ENCODE measurements around the gene B9D2. TPM values are rescaled to one million over a fixed set of nuclear protein-coding genes. Genes with fewer than 3 reads are reported as not detected.
A peak's percentile ranks its signal among the peaks of the same experiment; 100 is the strongest.
"Not testable (repeated sequence)": the region's sequence is repeated elsewhere in the genome, so short reads cannot be mapped to it uniquely, and the experiment has no call there.

B9D2 gene
- total RNA-seq, 5 donors from 2014 or later (not counting 1 experiment from before 2014, with no cell fraction given), result 15.3 to 27.9 (median 16.4) TPM

GRCh38 chr19:41352279-41352608 lies 11.7 kb downstream of the B9D2 start:
- H3K27me3 ChIP-seq (replicated peaks in 1 of 2; ENCODE audit: control insufficient read depth in 2 of 2, extremely low read depth in 1 of 2, insufficient read depth in 2 of 2, low read length in 1 of 2), result no peaks in the 10 kb centered on the region
- peaks cover 0 to 8% of the 10 kb centered on the region in 2 donors for H3K36me3 ChIP-seq (ENCODE audit: control insufficient read depth in 2 of 2, extremely low read depth in 1 of 2, insufficient read depth in 1 of 2, low read length in 1 of 2)

GRCh38 chr19:41351339-41352245 lies 12.4 kb downstream of the B9D2 start:
- H3K9me3 ChIP-seq, result no peaks in the 10 kb centered on the region
- H3K27me3 ChIP-seq (replicated peaks in 1 of 2; ENCODE audit: control insufficient read depth in 2 of 2, extremely low read depth in 1 of 2, insufficient read depth in 2 of 2, low read length in 1 of 2), result no peaks in the 10 kb centered on the region
- H3K36me3 ChIP-seq (ENCODE audit: control insufficient read depth in 2 of 2, extremely low read depth in 1 of 2, insufficient read depth in 1 of 2, low read length in 1 of 2), result peaks cover 0 to 13% of the 10 kb centered on the region in 2 donors
- peak overlapping the region; percentile 68 to 94 for H3K4me3 ChIP-seq (ENCODE audit: control insufficient read depth in 1 of 2, extremely low read depth in 1 of 2, low read length in 1 of 2)
- ATAC-seq (replicated peaks in 1 of 4) (peak; percentile 60 to 64 (median 62)), DNase-seq (peak; percentile 71 to 93 (median 83))
- Mint-ChIP-seq H3K4me1 (peaks cover 53 to 64% (median 54%) of the 10 kb centered on the region in 3 donors), H3K36me3 (peaks cover 12% of the 10 kb centered on the region), H3K27me3 (no peaks in the 10 kb centered on the region), H3K4me3 (peak overlapping the region; percentile 97 to 99 (median 99)), H3K27ac (peak overlapping the region; percentile 94 to 96), H3K9me3 (no peaks in the 10 kb centered on the region)
- peaks cover 49 to 70% of the 10 kb centered on the region in 2 experiments for H3K4me1 ChIP-seq (ENCODE audit: control insufficient read depth in 1 of 2, extremely low read depth in 1 of 2, insufficient read depth in 2 of 2, low read length in 2 of 2)
- ChIA-PET POLR2A (interaction anchor here (0.5 to 4.9 kb wide), 10 partner anchors 9 to 88 kb away, joined by 3 to 49 read pairs (median 5); partner anchors contain the start of genes B9D2 (in 2 of the 2) and HNRNPUL1 (in 1 of the 2)), CTCF (interaction anchor here (0.5 to 1.8 kb wide), 14 partner anchors 9 to 485 kb away, joined by 3 to 20 read pairs (median 6); partner anchors contain the start of genes B9D2 (in 2 of the 2) and HNRNPUL1 (in 1 of the 2))
- H3K27ac ChIP-seq (ENCODE audit: low read length), result peak overlapping the region; percentile 92
- WGBS (ENCODE audit: insufficient coverage), result under 1% methylated on average over 43 of the region's 58 CpGs

More at GRCh38 chr19:41352279-41352608, 11.7 kb downstream of the B9D2 start:
- Mint-ChIP-seq H3K36me3 (peaks cover 16% of the 10 kb centered on the region), H3K27me3 (no peaks in the 10 kb centered on the region), H3K27ac (peak overlapping the region; percentile 94 to 96), H3K4me3 (peak overlapping the region; percentile 97 to 99 (median 99)), H3K4me1 (peaks cover 56 to 69% (median 59%) of the 10 kb centered on the region in 3 donors), H3K9me3 (no peaks in the 10 kb centered on the region)
- 0% methylated on average over 7 of the region's 12 CpGs for WGBS (ENCODE audit: insufficient coverage)
- ATAC-seq (replicated peaks in 1 of 4), result no peak
- DNase-seq, result no peak
- peak overlapping the region; percentile 92 for H3K27ac ChIP-seq (ENCODE audit: low read length)
- ChIA-PET POLR2A (interaction anchor here in 1 of 2 donors (0.9 to 4.9 kb wide), 4 partner anchors 10 to 88 kb away, joined by 5 to 49 read pairs (median 18); partner anchors contain the start of genes B9D2 and HNRNPUL1), CTCF (interaction anchor here (0.6 to 1.8 kb wide), 8 partner anchors 8 to 382 kb away, joined by 3 to 14 read pairs (median 4); partner anchors contain the start of genes B9D2 (in 2 of the 2) and HNRNPUL1 (in 1 of the 2))
- peak overlapping the region; percentile 68 to 94 for H3K4me3 ChIP-seq (ENCODE audit: control insufficient read depth in 1 of 2, extremely low read depth in 1 of 2, low read length in 1 of 2)
- H3K4me1 ChIP-seq (ENCODE audit: control insufficient read depth in 1 of 2, extremely low read depth in 1 of 2, insufficient read depth in 2 of 2, low read length in 2 of 2), result peaks cover 55 to 72% of the 10 kb centered on the region in 2 experiments
- H3K9me3 ChIP-seq, result no peaks in the 10 kb centered on the region

GRCh38 chr19:41350735-41351338 lies 13.1 kb downstream of the B9D2 start:
- peaks cover 15% of the 10 kb centered on the region for H3K36me3 Mint-ChIP-seq
- peak in 3 of 4 experiments; percentile 3 to 9 (median 7) for ATAC-seq (replicated peaks in 1 of 4)

GRCh38 chr19:41346916-41347315 lies 17.0 kb downstream of the B9D2 start:
- ChIA-PET POLR2A (interaction anchor here in 1 of 2 donors (0.6 kb wide), 1 partner anchor 203 kb away, joined by 3 read pairs; no protein-coding TSS in a partner anchor), CTCF (interaction anchor here in 1 of 2 donors (0.5 to 0.6 kb wide), 2 partner anchors 10 to 193 kb away, joined by 3 read pairs; no protein-coding TSS in a partner anchor)
- Histone ChIP-seq H3K36me3 (ENCODE audit: control insufficient read depth in 2 of 2, extremely low read depth in 1 of 2, insufficient read depth in 1 of 2, low read length in 1 of 2) (peaks cover 4 to 50% of the 10 kb centered on the region in 2 donors), H3K4me1 (ENCODE audit: control insufficient read depth in 1 of 2, extremely low read depth in 1 of 2, insufficient read depth in 2 of 2, low read length in 2 of 2) (peaks cover 28 to 87% of the 10 kb centered on the region in 2 experiments)
- H3K4me3 ChIP-seq (ENCODE audit: control insufficient read depth in 1 of 2, extremely low read depth in 1 of 2, low read length in 1 of 2); H3K9me3 Mint-ChIP-seq; H3K27me3 Mint-ChIP-seq; H3K9me3 ChIP-seq; H3K27ac Mint-ChIP-seq; ATAC-seq (replicated peaks in 1 of 4); H3K4me3 Mint-ChIP-seq; H3K27ac ChIP-seq (ENCODE audit: low read length); H3K27me3 ChIP-seq (replicated peaks in 1 of 2; ENCODE audit: control insufficient read depth in 2 of 2, extremely low read depth in 1 of 2, insufficient read depth in 2 of 2, low read length in 1 of 2); DNase-seq: not testable (repeated sequence)
- Mint-ChIP-seq H3K4me1 (peaks cover 64 to 69% (median 69%) of the 10 kb centered on the region in 3 donors), H3K36me3 (peaks cover 26% of the 10 kb centered on the region)
- WGBS (ENCODE audit: insufficient coverage), result no CpG with 5 or more reads among the region's 9 CpGs

More at GRCh38 chr19:41350735-41351338, 13.1 kb downstream of the B9D2 start:
- no peaks in the 10 kb centered on the region for H3K9me3 Mint-ChIP-seq
- peak overlapping the region; percentile 92 for H3K27ac ChIP-seq (ENCODE audit: low read length)
- WGBS (ENCODE audit: insufficient coverage), result 2% methylated on average over 18 of the region's 22 CpGs
- no peaks in the 10 kb centered on the region for H3K27me3 Mint-ChIP-seq
- peak overlapping the region; percentile 97 to 99 (median 99) for H3K4me3 Mint-ChIP-seq
- peak overlapping the region; percentile 89 to 94 for H3K27ac Mint-ChIP-seq
- peak overlapping the region; percentile 68 to 94 for H3K4me3 ChIP-seq (ENCODE audit: control insufficient read depth in 1 of 2, extremely low read depth in 1 of 2, low read length in 1 of 2)
- H3K27me3 ChIP-seq (replicated peaks in 1 of 2; ENCODE audit: control insufficient read depth in 2 of 2, extremely low read depth in 1 of 2, insufficient read depth in 2 of 2, low read length in 1 of 2), result no peaks in the 10 kb centered on the region
- POLR2A ChIA-PET, result interaction anchor here (0.5 to 4.9 kb wide), 10 partner anchors 8 to 87 kb away, joined by 3 to 49 read pairs (median 5); partner anchors contain the start of genes B9D2 (in 2 of the 2) and HNRNPUL1 (in 1 of the 2)
- DNase-seq, result peak in 1 of 35 experiments; percentile 27
- H3K36me3 ChIP-seq (ENCODE audit: control insufficient read depth in 2 of 2, extremely low read depth in 1 of 2, insufficient read depth in 1 of 2, low read length in 1 of 2), result peaks cover 0 to 21% of the 10 kb centered on the region in 2 donors
- H3K9me3 ChIP-seq, result no peaks in the 10 kb centered on the region
- peaks cover 52 to 62% (median 52%) of the 10 kb centered on the region in 3 donors for H3K4me1 Mint-ChIP-seq
- peaks cover 42 to 70% of the 10 kb centered on the region in 2 experiments for H3K4me1 ChIP-seq (ENCODE audit: control insufficient read depth in 1 of 2, extremely low read depth in 1 of 2, insufficient read depth in 2 of 2, low read length in 2 of 2)
- CTCF ChIA-PET, result interaction anchor here (0.5 to 1.8 kb wide), 9 partner anchors 8 to 486 kb away, joined by 3 to 20 read pairs (median 7); partner anchors contain the start of genes B9D2 (in 1 of the 2) and HNRNPUL1 (in 1 of the 2)

- no peaks in the 10 kb centered on the region for H3K9me3 Mint-ChIP-seq
- Histone ChIP-seq H3K9me3 (no peaks in the 10 kb centered on the region), H3K36me3 (ENCODE audit: control insufficient read depth in 2 of 2, extremely low read depth in 1 of 2, insufficient read depth in 1 of 2, low read length in 1 of 2) (peaks cover 6 to 72% of the 10 kb centered on the region in 2 donors), H3K27ac (ENCODE audit: low read length) (peak overlapping the region; percentile 14), H3K27me3 (replicated peaks in 1 of 2; ENCODE audit: control insufficient read depth in 2 of 2, extremely low read depth in 1 of 2, insufficient read depth in 2 of 2, low read length in 1 of 2) (no peaks in the 10 kb centered on the region), H3K4me1 (ENCODE audit: control insufficient read depth in 1 of 2, extremely low read depth in 1 of 2, insufficient read depth in 2 of 2, low read length in 2 of 2) (peaks cover 13 to 81% of the 10 kb centered on the region in 2 experiments), H3K4me3 (ENCODE audit: control insufficient read depth in 1 of 2, extremely low read depth in 1 of 2, low read length in 1 of 2) (no peak overlapping the region)
- DNase-seq (no peak), ATAC-seq (replicated peaks in 1 of 4) (no peak)
- peaks cover 39% of the 10 kb centered on the region for H3K36me3 Mint-ChIP-seq
- H3K27me3 Mint-ChIP-seq, result no peaks in the 10 kb centered on the region
- H3K4me3 Mint-ChIP-seq, result peak overlapping the region in 1 of 3 donors; percentile 16
- ChIA-PET CTCF (no interaction called here), POLR2A (interaction anchor here in 1 of 2 donors (0.6 kb wide), 1 partner anchor 11 kb away, joined by 3 read pairs; no protein-coding TSS in a partner anchor)
- 100% methylated on average over 2 of the region's 2 CpGs for WGBS (ENCODE audit: insufficient coverage)
- peaks cover 61 to 65% (median 62%) of the 10 kb centered on the region in 3 donors for H3K4me1 Mint-ChIP-seq
- H3K27ac Mint-ChIP-seq, result peak overlapping the region; percentile 65 to 74
Observed at GRCh38 chr19:41344162-41344561, 19.8 kb downstream of the B9D2 start.

Data from T-cell (primary cell).